Measurements from ENCODE around the gene HOXA13.

Gene HOXA13

GRCh38 chr7:27193335-27194001, 6.4 kb downstream of the HOXA13 start:
- DNase-seq (ENCODE audit: extremely low read depth in 1 of 2, low read depth in 1 of 2), result no peak

GRCh38 chr7:27192546-27193334, 7.2 kb downstream of the HOXA13 start:
- DNase-seq (ENCODE audit: extremely low read depth in 1 of 2, low read depth in 1 of 2), result no peak

- no peak for DNase-seq (ENCODE audit: extremely low read depth in 1 of 2, low read depth in 1 of 2)
Measured at GRCh38 chr7:27191833-27192545, 7.9 kb downstream of the HOXA13 start.

- DNase-seq (ENCODE audit: extremely low read depth in 1 of 2, low read depth in 1 of 2), result no peak
Measured at GRCh38 chr7:27191161-27191731, 8.6 kb downstream of the HOXA13 start.

- DNase-seq (ENCODE audit: extremely low read depth in 1 of 2, low read depth in 1 of 2), result no peak
Measured at GRCh38 chr7:27189997-27190748, 9.7 kb downstream of the HOXA13 start.

- DNase-seq (ENCODE audit: extremely low read depth in 1 of 2, low read depth in 1 of 2), result no peak
Measured at GRCh38 chr7:27189295-27189996, 10.4 kb downstream of the HOXA13 start.

GRCh38 chr7:27188386-27189294, 11.3 kb downstream of the HOXA13 start:
- DNase-seq (ENCODE audit: extremely low read depth in 1 of 2, low read depth in 1 of 2), result no peak

GRCh38 chr7:27187475-27188385, 12.2 kb downstream of the HOXA13 start:
- no peak for DNase-seq (ENCODE audit: extremely low read depth in 1 of 2, low read depth in 1 of 2)

- no peak for DNase-seq (ENCODE audit: extremely low read depth in 1 of 2, low read depth in 1 of 2)
Measured at GRCh38 chr7:27186668-27187474, 13.0 kb downstream of the HOXA13 start.

- DNase-seq (ENCODE audit: extremely low read depth in 1 of 2, low read depth in 1 of 2), result no peak
Measured at GRCh38 chr7:27185854-27186667, 13.8 kb downstream of the HOXA13 start.

GRCh38 chr7:27185013-27185853, 14.7 kb downstream of the HOXA13 start, which contains the start of gene HOXA11:
TSS of gene HOXA11 (minus strand) at chr7:27185232. CDS start at chr7:27185144, 88 bp downstream.
- no peak for DNase-seq (ENCODE audit: extremely low read depth in 1 of 2, low read depth in 1 of 2)

- DNase-seq (ENCODE audit: extremely low read depth in 1 of 2, low read depth in 1 of 2), result no peak
Measured at GRCh38 chr7:27184337-27185012, 15.4 kb downstream of the HOXA13 start.

GRCh38 chr7:27183682-27184336, 16.1 kb downstream of the HOXA13 start:
- no peak for DNase-seq (ENCODE audit: extremely low read depth in 1 of 2, low read depth in 1 of 2)
